T-helper 2 cell (primary cell): ENCODE results near the gene SERPINB4.
"Not testable (repeated sequence)": the region's sequence is repeated elsewhere in the genome, so short reads cannot be mapped to it uniquely, and the experiment has no call there.

Source experiments
- DNase-seq, 5 experiments: peaks; one replicate each; pipeline versions ENCODE4 v3.0.0 to v3.0.0-alpha.2; 2012 to 2022
- total RNA-seq, 2 donors: gene quantifications; one replicate each; lab custom pipeline; 2026; lab: John Stamatoyannopoulos, UW

SERPINB4 gene
- 0 reads per million in 2 donors for total RNA-seq

GRCh38 chr18:63644142-63644541, at the start of gene SERPINB4:
TSS of gene SERPINB4 (minus strand) at chr18:63644256. CDS start at chr18:63643577, 679 bp downstream.
- not testable (repeated sequence) for DNase-seq

GRCh38 chr18:63689064-63689463, 45.0 kb upstream of the SERPINB4 start:
- no peak for DNase-seq

GRCh38 chr18:63686871-63687270, 42.8 kb upstream of the SERPINB4 start:
- DNase-seq = no peak

- no peak for DNase-seq
Measured at GRCh38 chr18:63684718-63685117, 40.7 kb upstream of the SERPINB4 start.

- DNase-seq = no peak
Measured at GRCh38 chr18:63683890-63684289, 39.8 kb upstream of the SERPINB4 start.

GRCh38 chr18:63683152-63683551, 39.1 kb upstream of the SERPINB4 start:
- DNase-seq = no peak

GRCh38 chr18:63681449-63682340, 37.6 kb upstream of the SERPINB4 start:
- no peak for DNase-seq

- no peak for DNase-seq
Measured at GRCh38 chr18:63679820-63680606, 36.0 kb upstream of the SERPINB4 start.

- no peak for DNase-seq
Measured at GRCh38 chr18:63677500-63678225, 33.6 kb upstream of the SERPINB4 start.

- no peak for DNase-seq
Measured at GRCh38 chr18:63676526-63677323, 32.7 kb upstream of the SERPINB4 start.

GRCh38 chr18:63664571-63664970, 20.5 kb upstream of the SERPINB4 start:
- DNase-seq = no peak

GRCh38 chr18:63661750-63662149, 17.7 kb upstream of the SERPINB4 start, which contains the start of gene SERPINB3:
TSS of gene SERPINB3 (minus strand) at chr18:63661893. CDS start at chr18:63661216, 677 bp downstream.
- DNase-seq = not testable (repeated sequence)

- not testable (repeated sequence) for DNase-seq
Measured at GRCh38 chr18:63658920-63659319, 14.9 kb upstream of the SERPINB4 start.

GRCh38 chr18:63650271-63650670, 6.2 kb upstream of the SERPINB4 start:
- not testable (repeated sequence) for DNase-seq

GRCh38 chr18:63648241-63648640, 4.2 kb upstream of the SERPINB4 start:
- no peak for DNase-seq

- no peak for DNase-seq
Measured at GRCh38 chr18:63646936-63647335, 2.9 kb upstream of the SERPINB4 start.

GRCh38 chr18:63644694-63645093, 638 bp upstream of the SERPINB4 start:
- DNase-seq = not testable (repeated sequence)

- not testable (repeated sequence) for DNase-seq
Measured at GRCh38 chr18:63642668-63643356, 1.2 kb downstream of the SERPINB4 start.

- DNase-seq = not testable (repeated sequence)
Measured at GRCh38 chr18:63641157-63641680, 2.8 kb downstream of the SERPINB4 start.

GRCh38 chr18:63637703-63638102, 6.4 kb downstream of the SERPINB4 start:
- no peak for DNase-seq

- DNase-seq = no peak
Measured at GRCh38 chr18:63627819-63628218, 16.2 kb downstream of the SERPINB4 start.
